Kidney capillary endothelial cell (primary cell): ENCODE results near the gene PCGF6.

Experiments used
- DNase-seq: peaks from one replicate; pipeline ENCODE4 v3.0.0-alpha.2; 2018; ENCODE audit warnings: low spot score

Gene PCGF6

GRCh38 chr10:103256613-103257012, 94.3 kb downstream of the PCGF6 start:
- no peak for DNase-seq

DNA sequence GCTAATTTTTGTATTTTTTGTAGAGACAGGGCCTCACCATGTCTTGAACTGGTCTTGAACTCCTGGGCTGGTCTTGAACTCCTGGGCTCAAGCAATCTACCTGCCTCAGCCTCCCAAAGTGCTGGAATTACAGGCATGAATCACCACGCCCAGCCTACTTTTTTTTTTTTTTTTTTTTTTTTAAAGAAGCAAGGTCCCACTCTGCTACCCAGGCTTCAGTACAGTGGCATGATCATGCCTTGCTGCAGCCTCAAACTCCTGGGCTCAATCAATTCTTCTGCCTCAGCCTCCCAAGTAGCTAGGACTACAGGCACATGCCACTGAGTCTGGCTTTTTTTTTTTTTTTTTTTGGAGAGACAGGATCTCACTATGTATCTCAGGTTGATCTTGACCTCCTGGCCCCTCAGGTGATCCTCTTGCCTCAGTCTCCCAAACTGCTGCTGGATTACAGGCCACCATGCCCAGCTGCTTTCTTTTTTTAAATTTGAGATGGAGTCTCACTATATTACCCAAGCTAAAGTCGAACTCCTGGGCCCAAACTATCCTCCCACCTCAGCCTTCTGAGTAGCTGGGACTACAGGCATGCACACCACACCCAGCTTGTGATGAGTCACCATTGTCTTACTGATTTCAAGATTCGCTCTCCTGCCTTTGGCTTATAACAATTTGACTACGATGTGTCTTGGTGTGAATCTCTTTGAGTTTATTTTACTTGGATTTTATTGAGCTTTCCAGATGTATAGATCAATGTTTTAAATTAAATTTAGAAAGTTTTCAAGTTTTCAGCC, 96.2 kb downstream of the PCGF6 start:
- DNase-seq, result no peak

DNA sequence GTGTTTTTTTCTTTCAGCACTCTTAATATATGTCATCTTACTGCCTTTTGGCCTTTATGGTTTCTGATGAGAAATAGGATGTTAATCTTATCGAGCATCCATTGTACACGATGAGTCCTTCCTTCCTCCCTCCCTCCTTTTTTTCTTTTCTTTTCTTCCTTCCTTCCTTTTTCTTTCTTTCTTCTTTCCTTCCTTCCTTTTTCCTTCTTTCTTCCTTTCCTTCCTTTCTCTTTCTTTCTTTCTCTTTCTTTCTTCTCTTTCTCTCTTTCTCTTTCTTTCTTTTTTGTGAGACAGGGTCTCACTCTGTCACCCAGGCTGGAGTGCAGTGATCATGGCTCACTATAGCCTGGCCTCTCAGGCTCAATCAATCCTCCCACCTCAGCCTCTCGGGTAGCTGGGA, 96.8 kb downstream of the PCGF6 start:
- no peak for DNase-seq
